Hepatocyte (in vitro differentiated cells): ENCODE results near the gene ALK. TPM values are rescaled to one million over a fixed set of nuclear protein-coding genes. Genes with fewer than 3 reads are reported as not detected.
A peak's percentile ranks its signal among the peaks of the same experiment; 100 is the strongest.

ENCODE experiments used
- DNase-seq: peaks from one replicate; pipeline ENCODE4 v3.0.0-alpha.2; 2016; ENCODE audit warnings: low spot score
- H2AFZ ChIP-seq: fragments of 200-600 bp; sonication (generic); 2 replicates; pipeline ENCODE4 v1.6.0; 2016; ENCODE audit warnings: antibody characterized with exemption, mild to moderate bottlenecking
- H3K27ac ChIP-seq: fragments of 200-600 bp; sonication (generic); 2 replicates; pipeline ENCODE4 v1.5.1; 2016; ENCODE audit warnings: mild to moderate bottlenecking
- H3K27me3 ChIP-seq: fragments of 200-600 bp; sonication (generic); 2 replicates; pipeline ENCODE4 v1.6.1; 2016
- H3K36me3 ChIP-seq: fragments of 200-600 bp; sonication (generic); replicated peaks from 2 replicates; pipeline ENCODE4 v1.5.1; 2016; ENCODE audit warnings: low read depth; ENCODE audit not compliant: insufficient read depth
- H3K4me1 ChIP-seq: fragments of 200-600 bp; sonication (generic); 2 replicates; pipeline ENCODE4 v1.5.1; 2016; ENCODE audit warnings: mild to moderate bottlenecking, moderate library complexity; ENCODE audit not compliant: insufficient read depth
- H3K4me2 ChIP-seq: fragments of 200-600 bp; sonication (generic); 2 replicates; pipeline ENCODE4 v1.6.0; 2016
- H3K4me3 ChIP-seq: fragments of 200-600 bp; sonication (generic); 2 replicates; pipeline ENCODE4 v1.5.1; 2016; ENCODE audit warnings: mild to moderate bottlenecking
- H3K79me2 ChIP-seq: fragments of 200-600 bp; sonication (generic); 2 replicates; pipeline ENCODE4 v1.6.0; 2017; ENCODE audit warnings: mild to moderate bottlenecking
- H3K9me2 ChIP-seq: fragments of 200-600 bp; sonication (generic); replicated peaks from 2 replicates; pipeline ENCODE4 v1.6.0; 2017; ENCODE audit warnings: mild to moderate bottlenecking; ENCODE audit not compliant: insufficient read depth
- H3K9me3 ChIP-seq: fragments of 200-600 bp; sonication (generic); 2 replicates; pipeline ENCODE4 v1.5.1; 2016; ENCODE audit warnings: low read depth, mild to moderate bottlenecking
- H4K20me1 ChIP-seq: fragments of 200-600 bp; sonication (generic); 2 replicates; pipeline ENCODE4 v1.6.0; 2016; ENCODE audit warnings: mild to moderate bottlenecking; ENCODE audit not compliant: insufficient read depth, poor library complexity, severe bottlenecking
- CTCF ChIP-seq: fragments of 200-600 bp; sonication (generic); IDR thresholded peaks from 2 replicates; pipeline ENCODE4 v1.5.1; 2016; ENCODE audit warnings: antibody characterized with exemption, mild to moderate bottlenecking; ENCODE audit not compliant: poor library complexity
- EZH2 ChIP-seq: fragments of 200-600 bp; sonication (generic); IDR thresholded peaks from 2 replicates; pipeline ENCODE4 v1.6.1; 2016; ENCODE audit warnings: antibody characterized with exemption, mild to moderate bottlenecking, borderline replicate concordance
- EZH2phosphoT487 ChIP-seq: fragments of 200-600 bp; sonication (generic); IDR thresholded peaks from one replicate; pipeline ENCODE4 v1.6.1; 2018; ENCODE audit warnings: antibody characterized with exemption, mild to moderate bottlenecking, low read depth, moderate library complexity; ENCODE audit not compliant: unreplicated experiment, severe bottlenecking
- WGBS: methylation state at CpG from one replicate; pipeline ENCODE4 v1.1.6; 2016; ENCODE audit warnings: low lambda C conversion rate; ENCODE audit errors: missing lambda C conversion rate; 5-methylcytosine and 5-hydroxymethylcytosine counted together
- polyA plus RNA-seq: library from polyadenylated mRNA; unstranded; fragments of >200 nt; fragmentation: Nextera tagmentation; extraction: Ambion mirVana; gene quantifications from 2 replicates; pipeline ENCODE4 v1.2.1, GENCODE V29; 2016
- total RNA-seq: library from RNA; depleted of rRNA; stranded (reverse); fragments of >200 nt; gene quantifications from 2 replicates; pipeline ENCODE4 v1.2.3, GENCODE V29; 2014

Gene ALK
- total and polyA plus RNA-seq, 2 experiments from 2014 or later: 0.16 to 0.27 TPM

GRCh38 chr2:29724282-29724681 is 197.1 kb downstream of the ALK start:
- no peak for TF ChIP-seq EZH2
- TF ChIP-seq EZH2phosphoT487: no peak
- no peak for TF ChIP-seq CTCF
- 91% methylated on average over 3 of the region's 3 CpGs for WGBS
- DNase-seq: no peak

GRCh38 chr2:29723255-29724001 is 198.0 kb downstream of the ALK start:
- TF ChIP-seq CTCF (no peak), EZH2 (no peak), EZH2phosphoT487 (no peak)
- no peaks in the 10 kb centered on the region for H3K9me3 ChIP-seq
- no peak overlapping the region for H2AFZ ChIP-seq
- H3K9me2 ChIP-seq: no peaks in the 10 kb centered on the region
- no peaks in the 10 kb centered on the region for H3K27me3 ChIP-seq
- H3K4me1 ChIP-seq: no peaks in the 10 kb centered on the region
- no peak for DNase-seq
- no peaks in the 10 kb centered on the region for H4K20me1 ChIP-seq
- 57% methylated on average over 7 of the region's 7 CpGs for WGBS
- H3K36me3 ChIP-seq: no peaks in the 10 kb centered on the region
- H3K4me2 ChIP-seq: peak overlapping the region; percentile 13
- no peak overlapping the region for H3K27ac ChIP-seq
- H3K79me2 ChIP-seq: no peaks in the 10 kb centered on the region
- no peak overlapping the region for H3K4me3 ChIP-seq

More at GRCh38 chr2:29724282-29724681, 197.1 kb downstream of the ALK start:
- Histone ChIP-seq H3K4me2 (no peak overlapping the region), H3K4me3 (no peak overlapping the region), H4K20me1 (no peaks in the 10 kb centered on the region), H3K9me2 (no peaks in the 10 kb centered on the region), H3K4me1 (no peaks in the 10 kb centered on the region), H3K79me2 (no peaks in the 10 kb centered on the region), H3K36me3 (no peaks in the 10 kb centered on the region), H3K27me3 (no peaks in the 10 kb centered on the region), H3K27ac (no peak overlapping the region), H3K9me3 (no peaks in the 10 kb centered on the region), H2AFZ (no peak overlapping the region)

GRCh38 chr2:29719639-29720038 is 201.7 kb downstream of the ALK start:
- Histone ChIP-seq H3K4me2 (no peak overlapping the region), H3K27me3 (no peaks in the 10 kb centered on the region), H3K79me2 (no peaks in the 10 kb centered on the region), H3K9me3 (no peaks in the 10 kb centered on the region), H3K27ac (no peak overlapping the region), H4K20me1 (no peaks in the 10 kb centered on the region), H3K4me1 (no peaks in the 10 kb centered on the region), H3K9me2 (no peaks in the 10 kb centered on the region), H3K36me3 (no peaks in the 10 kb centered on the region), H3K4me3 (no peak overlapping the region), H2AFZ (no peak overlapping the region)
- DNase-seq: no peak
- TF ChIP-seq EZH2 (no peak), CTCF (no peak), EZH2phosphoT487 (no peak)
- 63% methylated on average over 3 of the region's 3 CpGs for WGBS
